Upper lobe of left lung (tissue), 4 donors: Measurements from ENCODE around the gene TBC1D16.

Experiments used
- POLR2A ChIP-seq, 4 donors: fragments of 450-650 bp; IDR thresholded peaks; one replicate each; pipeline ENCODE4 v1.5.1; 2016 to 2017; ENCODE audit warnings: antibody characterized with exemption in 4 of 4, mild to moderate bottlenecking in 2 of 4
- TF ChIP-seq, protein P1 (sequence below), 6 experiments: fragments of 450-650 bp in 4 of 6; fragments of 200-600 bp in 2 of 6; sonication (generic) in 2 of 6; IDR thresholded peaks; one replicate each; pipeline ENCODE4 v1.5.1; 2016 to 2019; ENCODE audit warnings: antibody characterized with exemption in 6 of 6

DNA sequence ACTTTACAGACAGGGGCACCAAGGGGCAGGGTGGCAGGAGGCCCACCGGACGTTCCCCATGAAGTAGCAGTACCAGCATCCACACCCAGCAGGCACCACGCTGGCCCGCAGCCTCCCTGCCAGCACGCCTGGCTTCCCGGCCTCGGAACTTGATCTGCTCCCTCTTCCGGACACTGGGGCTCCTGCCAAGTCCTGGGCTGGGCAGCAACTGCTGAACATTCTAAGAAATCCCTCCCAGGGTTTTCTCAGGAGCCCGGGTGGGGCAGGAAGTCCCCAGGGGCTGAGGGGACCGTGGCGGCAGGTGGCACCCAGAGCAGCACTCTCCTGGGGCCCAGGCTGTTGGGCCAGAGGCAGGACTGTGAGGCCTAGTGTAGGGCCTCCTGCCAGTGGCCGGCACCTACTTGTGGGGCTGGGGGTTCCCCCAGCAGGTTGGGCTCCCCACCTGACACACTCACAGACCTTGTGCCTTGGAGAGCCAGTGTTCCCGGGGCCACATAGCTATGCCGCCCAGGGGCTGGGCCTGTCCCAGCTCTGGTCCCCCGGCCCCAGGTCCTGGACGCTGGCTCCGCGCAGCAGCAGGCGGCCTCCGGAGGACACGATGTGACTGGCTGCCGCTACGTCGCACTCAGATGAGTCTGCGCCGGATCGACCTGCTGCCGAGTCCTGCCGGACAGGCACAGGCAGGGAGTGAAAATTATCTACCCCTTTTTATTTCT, 110.3 kb downstream of the TBC1D16 start:
- TF ChIP-seq, protein P1, sequence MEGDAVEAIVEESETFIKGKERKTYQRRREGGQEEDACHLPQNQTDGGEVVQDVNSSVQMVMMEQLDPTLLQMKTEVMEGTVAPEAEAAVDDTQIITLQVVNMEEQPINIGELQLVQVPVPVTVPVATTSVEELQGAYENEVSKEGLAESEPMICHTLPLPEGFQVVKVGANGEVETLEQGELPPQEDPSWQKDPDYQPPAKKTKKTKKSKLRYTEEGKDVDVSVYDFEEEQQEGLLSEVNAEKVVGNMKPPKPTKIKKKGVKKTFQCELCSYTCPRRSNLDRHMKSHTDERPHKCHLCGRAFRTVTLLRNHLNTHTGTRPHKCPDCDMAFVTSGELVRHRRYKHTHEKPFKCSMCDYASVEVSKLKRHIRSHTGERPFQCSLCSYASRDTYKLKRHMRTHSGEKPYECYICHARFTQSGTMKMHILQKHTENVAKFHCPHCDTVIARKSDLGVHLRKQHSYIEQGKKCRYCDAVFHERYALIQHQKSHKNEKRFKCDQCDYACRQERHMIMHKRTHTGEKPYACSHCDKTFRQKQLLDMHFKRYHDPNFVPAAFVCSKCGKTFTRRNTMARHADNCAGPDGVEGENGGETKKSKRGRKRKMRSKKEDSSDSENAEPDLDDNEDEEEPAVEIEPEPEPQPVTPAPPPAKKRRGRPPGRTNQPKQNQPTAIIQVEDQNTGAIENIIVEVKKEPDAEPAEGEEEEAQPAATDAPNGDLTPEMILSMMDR (IDR thresholded peaks at IDR 0.05), result peak in 2 of 6 experiments; percentile 16 to 47
- no peak for TF ChIP-seq POLR2A (IDR thresholded peaks at IDR 0.05)
